Activated CD4-positive, alpha-beta T cell treated with anti-CD3 and anti-CD28 coated beads for 36 hours (primary cell): ENCODE results near the gene MCC. TPM values are rescaled to one million over a fixed set of nuclear protein-coding genes. Genes with fewer than 3 reads are reported as not detected.

Source experiments
- ATAC-seq: fragments of 200-7000 bp; cut with Tn5 transposase; one replicate; pipeline ENCODE4 v1.10.0; 2021; ENCODE audit warnings: mild to moderate bottlenecking, moderate library complexity
- CTCF ChIA-PET: fragments of 350-600 bp; sonication (Branson Sonifier 250); formaldehyde crosslinking; loops from one replicate; lab custom pipeline; 2021; ENCODE audit warnings: antibody characterized with exemption; lab: Charles Lee
- POLR2A ChIA-PET: fragments of 350-600 bp; sonication (Branson Sonifier 250); formaldehyde crosslinking; loops from one replicate; lab custom pipeline; 2021; ENCODE audit warnings: antibody characterized with exemption, inconsistent platforms; lab: Charles Lee
- DNase-seq: peaks from one replicate; pipeline ENCODE4 v3.0.0-alpha.2; 2020
- H3K27ac Mint-ChIP-seq: one replicate; pipeline ENCODE4 v1.8.0; 2021; ENCODE audit warnings: mixed read lengths
- H3K27me3 Mint-ChIP-seq: one replicate; pipeline ENCODE4 v1.8.0; 2021; ENCODE audit warnings: mixed read lengths
- H3K36me3 Mint-ChIP-seq: one replicate; pipeline ENCODE4 v1.8.0; 2021; ENCODE audit warnings: low read depth, mixed read lengths
- H3K4me1 Mint-ChIP-seq: one replicate; pipeline ENCODE4 v1.8.0; 2021; ENCODE audit warnings: mixed read lengths
- H3K4me3 Mint-ChIP-seq: one replicate; pipeline ENCODE4 v1.8.0; 2021; ENCODE audit warnings: mild to moderate bottlenecking, moderate library complexity, mixed read lengths
- H3K9me3 Mint-ChIP-seq: one replicate; pipeline ENCODE4 v1.8.0; 2021; ENCODE audit warnings: low read depth, mixed read lengths
- intact Hi-C, 2 experiments: fragments of 100-400 bp; cut with DNase I in 1 of 2; cut with micrococcal nuclease in 1 of 2; formaldehyde crosslinking; loops; one replicate each; pipeline versions ENCODE4 v1.14.2 to v1.15.1; 2022 to 2024; cut with DNase I, micrococcal nuclease
- total RNA-seq, 2 experiments: library from RNA; stranded (reverse); gene quantifications; one replicate each; pipeline ENCODE4 v1.2.3, GENCODE V29; 2021

Gene MCC
- total RNA-seq, 2 experiments from 2014 or later: 1.9 to 2.4 TPM

DNA sequence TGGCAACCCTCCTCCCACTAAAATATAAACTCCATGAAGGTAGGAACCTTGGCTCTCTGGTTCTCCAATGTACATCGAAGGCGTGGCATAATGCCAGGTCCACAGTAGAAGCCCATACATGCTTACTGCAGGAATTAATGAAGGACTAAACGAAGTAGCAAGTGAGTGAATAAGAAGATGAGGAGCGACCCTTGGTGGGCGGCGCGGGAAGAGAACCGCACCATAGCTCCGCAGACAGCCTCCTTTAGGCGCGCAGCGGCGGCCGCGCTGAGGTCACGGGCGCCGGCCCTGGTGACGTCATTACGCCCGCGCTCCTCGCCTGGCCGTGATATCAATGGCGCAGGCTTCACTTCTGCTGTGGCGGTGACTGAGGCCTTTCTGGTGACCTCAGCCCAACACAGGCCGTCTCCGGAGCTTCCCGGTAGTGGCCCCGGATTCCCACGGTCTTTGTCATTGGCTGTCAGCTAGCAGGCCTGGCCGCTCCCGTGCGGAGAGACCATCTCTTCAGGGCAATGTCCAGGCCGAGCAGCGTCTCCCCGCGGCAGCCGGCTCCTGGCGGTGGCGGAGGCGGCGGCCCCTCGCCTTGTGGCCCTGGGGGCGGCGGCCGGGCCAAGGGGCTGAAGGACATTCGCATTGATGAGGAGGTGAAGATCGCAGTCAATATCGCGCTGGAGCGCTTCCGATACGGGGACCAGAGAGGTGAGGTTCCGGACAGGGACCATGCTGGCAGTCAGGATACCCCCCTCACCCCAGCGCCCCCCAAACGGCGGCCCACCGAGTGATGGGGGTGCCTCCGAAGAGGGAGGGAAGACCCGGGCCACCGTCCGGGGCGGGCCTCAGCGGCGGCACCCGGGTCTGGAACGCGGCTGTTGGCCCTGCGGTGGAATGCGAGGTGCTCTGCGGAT is 25.4 kb upstream of the MCC start, which contains the start of gene YTHDC2:
Gene YTHDC2, plus strand, starts transcription at position 311 of the 905 bp plus-strand sequence. Its CDS starts 202 bp downstream, at position 513.
- peaks cover 11% of the 10 kb centered on the region for H3K36me3 Mint-ChIP-seq
- peak; percentile 94 for DNase-seq
- no peaks in the 10 kb centered on the region for H3K9me3 Mint-ChIP-seq
- POLR2A ChIA-PET: interaction anchor here (0.5 to 1.2 kb wide), 4 partner anchors 25 to 537 kb away, joined by 3 to 8 read pairs (median 5); partner anchors contain the start of genes DCP2 and MCC
- peak; percentile 98 for ATAC-seq
- peak within 1 kb of the TSS; percentile 82 for H3K27ac Mint-ChIP-seq
- H3K4me1 Mint-ChIP-seq: peaks cover 35% of the 10 kb centered on the region
- H3K4me3 Mint-ChIP-seq: peak within 1 kb of the TSS; percentile 86
- intact Hi-C loops: loop anchor here (1.0 to 10.0 kb wide), 10 partner anchors 25 to 1349 kb away; partner anchors contain the start of genes DCP2 (in 2 of the 2), MCC (in 1 of the 2) and SRP19 (in 1 of the 2)
- H3K27me3 Mint-ChIP-seq: peaks cover 6% of the 10 kb centered on the region
- CTCF ChIA-PET: interaction anchor here (0.6 to 1.6 kb wide), 7 partner anchors 9 to 540 kb away, joined by 3 to 6 read pairs (median 3); partner anchors contain the start of gene MCC

DNA sequence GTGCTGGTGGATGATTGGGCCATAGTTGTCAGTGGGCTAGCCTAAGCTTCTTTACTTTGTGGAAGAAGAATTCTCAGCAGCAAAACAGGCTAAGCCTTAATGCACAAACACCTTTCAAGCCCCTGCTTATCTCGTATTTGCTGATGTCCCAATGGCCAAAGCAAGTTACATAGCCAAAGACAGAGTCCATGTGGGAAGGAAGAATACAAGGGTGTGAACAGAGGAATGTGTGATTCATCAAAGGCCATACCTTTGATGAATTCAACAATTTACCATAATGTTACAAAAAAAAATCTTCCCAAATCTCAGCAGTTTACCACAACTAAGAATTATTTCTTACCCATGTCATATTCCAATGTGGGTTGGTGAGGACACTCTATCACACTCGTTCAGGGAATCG is 24.1 kb upstream of the MCC start:
- H3K4me3 Mint-ChIP-seq: peak overlapping the region; percentile 86
- peaks cover 28% of the 10 kb centered on the region for H3K4me1 Mint-ChIP-seq
- intact Hi-C loops: loop anchor here (2.0 to 10.0 kb wide), 7 partner anchors 24 to 1348 kb away; partner anchors contain the start of genes DCP2 (in 1 of the 2) and MCC (in 1 of the 2)
- H3K36me3 Mint-ChIP-seq: peaks cover 10% of the 10 kb centered on the region
- no peak for DNase-seq
- no peak for ATAC-seq
- peaks cover 7% of the 10 kb centered on the region for H3K27me3 Mint-ChIP-seq
- H3K9me3 Mint-ChIP-seq: no peaks in the 10 kb centered on the region
- CTCF ChIA-PET: interaction anchor here (1.3 to 1.6 kb wide), 2 partner anchors 25 to 218 kb away, joined by 3 to 6 read pairs; partner anchors contain the start of gene MCC
- H3K27ac Mint-ChIP-seq: no peak overlapping the region
- POLR2A ChIA-PET: no interaction called here

- H3K27ac Mint-ChIP-seq: no peak overlapping the region
- POLR2A ChIA-PET: no interaction called here
Measured at GRCh38 chr5:113510836-113511451, 22.7 kb upstream of the MCC start.

DNA sequence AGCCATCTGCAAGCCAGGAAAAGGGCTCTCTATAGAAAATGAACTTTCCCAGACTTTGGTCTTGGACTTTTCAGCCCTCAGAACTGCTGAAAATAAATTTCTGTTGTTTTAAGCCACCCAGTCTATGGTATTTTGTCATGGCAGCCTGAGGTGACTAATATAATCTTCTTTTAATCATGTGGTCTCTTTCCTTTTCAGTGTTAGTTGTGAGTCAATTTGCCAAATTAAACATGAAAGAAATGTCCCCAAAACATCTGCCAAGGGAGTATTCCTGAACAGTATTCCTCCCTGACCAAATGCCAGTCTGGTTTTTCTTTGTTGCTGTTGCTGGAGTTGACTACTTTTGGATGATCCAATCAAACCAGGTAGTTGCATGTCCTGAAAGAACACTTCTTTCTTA is 20.5 kb upstream of the MCC start:
- DNase-seq (no peak), ATAC-seq (no peak)
- ChIA-PET POLR2A (no interaction called here), CTCF (interaction anchor here (2.5 kb wide), 1 partner anchor 130 kb away, joined by 6 read pairs; no protein-coding TSS in a partner anchor)
- intact Hi-C loops: no loop called here
- H3K4me1 Mint-ChIP-seq: peaks cover 5% of the 10 kb centered on the region
- H3K27me3 Mint-ChIP-seq: peaks cover 15% of the 10 kb centered on the region
- H3K36me3 Mint-ChIP-seq: no peaks in the 10 kb centered on the region
- H3K27ac Mint-ChIP-seq: no peak overlapping the region
- no peak overlapping the region for H3K4me3 Mint-ChIP-seq
- no peaks in the 10 kb centered on the region for H3K9me3 Mint-ChIP-seq

More at GRCh38 chr5:113510836-113511451, 22.7 kb upstream of the MCC start:
- Mint-ChIP-seq H3K27me3 (peaks cover 13% of the 10 kb centered on the region), H3K4me3 (no peak overlapping the region), H3K9me3 (no peaks in the 10 kb centered on the region), H3K4me1 (peaks cover 21% of the 10 kb centered on the region), H3K36me3 (peaks cover 4% of the 10 kb centered on the region)
- no peak for DNase-seq
- intact Hi-C loops: loop anchor here (1.0 to 10.0 kb wide), 6 partner anchors 132 to 1346 kb away; no protein-coding TSS in a partner anchor
- CTCF ChIA-PET: interaction anchor here (1.0 to 2.1 kb wide), 7 partner anchors 10 to 515 kb away, joined by 3 to 11 read pairs (median 4); no protein-coding TSS in a partner anchor
- no peak for ATAC-seq

DNA sequence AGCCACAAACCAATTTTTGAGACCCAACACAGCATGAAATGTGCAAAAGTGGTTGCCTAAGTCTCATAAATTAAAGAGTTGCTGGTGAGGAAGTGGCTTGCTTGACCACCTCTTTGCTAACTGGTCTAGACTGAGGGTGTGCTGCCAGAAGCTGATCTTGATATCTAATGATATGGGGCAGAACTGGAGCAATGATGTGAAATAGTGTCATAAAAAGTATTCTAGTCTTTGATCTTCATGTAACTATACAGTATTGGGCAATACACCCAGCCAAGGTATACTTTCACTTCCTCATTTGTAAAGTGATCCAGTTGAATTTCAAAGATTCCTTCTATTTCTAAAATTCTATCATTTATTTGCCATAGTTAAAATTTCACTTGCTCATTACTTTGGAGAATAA is 19.3 kb upstream of the MCC start:
- H3K4me1 Mint-ChIP-seq: no peaks in the 10 kb centered on the region
- H3K27me3 Mint-ChIP-seq: peaks cover 19% of the 10 kb centered on the region
- no peaks in the 10 kb centered on the region for H3K36me3 Mint-ChIP-seq
- no peaks in the 10 kb centered on the region for H3K9me3 Mint-ChIP-seq
- no peak overlapping the region for H3K4me3 Mint-ChIP-seq
- intact Hi-C loops: no loop called here
- ChIA-PET CTCF (interaction anchor here (2.5 kb wide), 1 partner anchor 129 kb away, joined by 6 read pairs; no protein-coding TSS in a partner anchor), POLR2A (no interaction called here)
- no peak overlapping the region for H3K27ac Mint-ChIP-seq
- no peak for ATAC-seq
- DNase-seq: no peak

- H3K27ac Mint-ChIP-seq: no peak overlapping the region
- intact Hi-C loops: no loop called here
- CTCF ChIA-PET: interaction anchor here (0.6 to 0.7 kb wide), 2 partner anchors 170 to 444 kb away, joined by 3 read pairs; no protein-coding TSS in a partner anchor
- ATAC-seq (no peak), DNase-seq (no peak)
- no peaks in the 10 kb centered on the region for H3K4me1 Mint-ChIP-seq
- H3K9me3 Mint-ChIP-seq: no peaks in the 10 kb centered on the region
- POLR2A ChIA-PET: no interaction called here
- H3K27me3 Mint-ChIP-seq: peaks cover 31% of the 10 kb centered on the region
- H3K4me3 Mint-ChIP-seq: no peak overlapping the region
- no peaks in the 10 kb centered on the region for H3K36me3 Mint-ChIP-seq
Measured at GRCh38 chr5:113505181-113505580, 16.9 kb upstream of the MCC start.

- Mint-ChIP-seq H3K27me3 (peaks cover 34% of the 10 kb centered on the region), H3K4me1 (no peaks in the 10 kb centered on the region), H3K9me3 (no peaks in the 10 kb centered on the region), H3K27ac (no peak overlapping the region), H3K36me3 (no peaks in the 10 kb centered on the region), H3K4me3 (no peak overlapping the region)
- ChIA-PET POLR2A (no interaction called here), CTCF (interaction anchor here (0.6 to 1.0 kb wide), 2 partner anchors 9 to 109 kb away, joined by 3 to 4 read pairs; no protein-coding TSS in a partner anchor)
- no peak for DNase-seq
- ATAC-seq: no peak
- intact Hi-C loops: no loop called here
Measured at GRCh38 chr5:113503146-113503545, 14.9 kb upstream of the MCC start.

GRCh38 chr5:113502073-113502472 is 13.8 kb upstream of the MCC start:
- H3K36me3 Mint-ChIP-seq: no peaks in the 10 kb centered on the region
- H3K27me3 Mint-ChIP-seq: peaks cover 35% of the 10 kb centered on the region
- H3K27ac Mint-ChIP-seq: no peak overlapping the region
- ATAC-seq (no peak), DNase-seq (no peak)
- H3K9me3 Mint-ChIP-seq: no peaks in the 10 kb centered on the region
- ChIA-PET POLR2A (no interaction called here), CTCF (interaction anchor here (1.0 kb wide), 1 partner anchor 110 kb away, joined by 4 read pairs; no protein-coding TSS in a partner anchor)
- intact Hi-C loops: no loop called here
- H3K4me1 Mint-ChIP-seq: no peaks in the 10 kb centered on the region
- no peak overlapping the region for H3K4me3 Mint-ChIP-seq

DNA sequence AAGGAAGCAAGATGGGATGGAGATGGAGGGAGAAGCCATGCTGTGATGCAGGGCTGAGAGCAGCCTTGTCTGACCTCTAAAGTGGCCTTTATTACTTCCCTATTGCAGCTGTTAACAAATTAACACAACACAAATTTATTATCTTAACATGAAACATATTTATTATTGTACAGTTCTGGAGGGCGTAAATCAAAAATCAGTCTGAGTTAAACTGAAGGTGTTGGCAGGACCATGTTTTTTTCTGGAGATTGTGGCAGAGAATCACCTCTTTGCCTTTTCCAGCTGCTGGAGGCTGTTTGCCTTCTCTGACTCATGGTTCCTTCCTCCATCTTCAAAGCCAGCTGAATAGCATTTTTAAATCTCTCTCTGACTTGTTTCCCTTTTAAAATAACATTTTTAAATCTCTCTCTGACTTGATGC is 7.2 kb upstream of the MCC start:
- Mint-ChIP-seq H3K27ac (no peak overlapping the region), H3K4me1 (no peaks in the 10 kb centered on the region), H3K9me3 (peaks cover 10% of the 10 kb centered on the region), H3K36me3 (peaks cover 4% of the 10 kb centered on the region), H3K4me3 (no peak overlapping the region), H3K27me3 (peaks cover 44% of the 10 kb centered on the region)
- ChIA-PET CTCF (interaction anchor here (1.1 kb wide), 1 partner anchor 117 kb away, joined by 3 read pairs; no protein-coding TSS in a partner anchor), POLR2A (no interaction called here)
- ATAC-seq (no peak), DNase-seq (no peak)
- intact Hi-C loops: no loop called here

- ATAC-seq (no peak), DNase-seq (no peak)
- Mint-ChIP-seq H3K27me3 (peaks cover 50% of the 10 kb centered on the region), H3K4me3 (no peak overlapping the region), H3K9me3 (peaks cover 16% of the 10 kb centered on the region), H3K4me1 (peaks cover 10% of the 10 kb centered on the region), H3K36me3 (peaks cover 5% of the 10 kb centered on the region), H3K27ac (no peak overlapping the region)
- CTCF ChIA-PET: interaction anchor here (0.7 kb wide), 1 partner anchor 10 kb away, joined by 3 read pairs; no protein-coding TSS in a partner anchor
- POLR2A ChIA-PET: no interaction called here
- intact Hi-C loops: no loop called here
Measured at GRCh38 chr5:113493446-113493845, 5.2 kb upstream of the MCC start.

DNA sequence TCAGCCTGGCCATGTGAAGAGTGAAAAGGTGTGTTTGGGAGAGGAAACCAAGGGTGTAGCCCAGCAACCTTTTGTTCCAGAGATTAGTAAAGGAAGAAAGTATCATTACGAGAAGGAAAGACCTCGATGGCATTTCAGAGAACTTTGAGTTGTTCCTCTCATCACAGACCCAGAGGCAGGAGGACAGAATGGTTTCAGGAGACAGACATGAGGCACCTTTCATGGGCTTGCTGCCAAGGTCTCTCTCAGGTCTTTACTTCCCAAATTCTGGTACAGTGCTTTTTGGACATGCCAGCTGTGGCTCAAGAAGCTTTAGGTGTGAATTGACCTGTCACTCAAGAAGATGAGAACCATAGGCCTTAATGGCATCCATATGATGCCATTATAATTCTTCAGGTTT is 2.8 kb upstream of the MCC start:
- intact Hi-C loops: no loop called here
- Mint-ChIP-seq H3K27me3 (peaks cover 60% of the 10 kb centered on the region), H3K36me3 (peaks cover 5% of the 10 kb centered on the region), H3K9me3 (peaks cover 16% of the 10 kb centered on the region), H3K27ac (no peak overlapping the region), H3K4me1 (peaks cover 20% of the 10 kb centered on the region), H3K4me3 (no peak overlapping the region)
- ATAC-seq: no peak
- CTCF ChIA-PET: no interaction called here
- POLR2A ChIA-PET: no interaction called here
- DNase-seq: no peak
